Measurements from ENCODE around the gene ECHDC3. TPM values are rescaled to one million over a fixed set of nuclear protein-coding genes. Genes with fewer than 3 reads are reported as not detected.

ECHDC3 gene
- total and polyA plus RNA-seq, 2 of the 8 experiments (the other 6 are each of a cell fraction or from before 2014, with no cell fraction given) = 15.6 to 19.9 TPM

GRCh38 chr10:11789306-11789705 lies 47.1 kb downstream of the ECHDC3 start (continued):
- TF ChIP-seq CHD7 (IDR thresholded peaks at IDR 0.05; ENCODE audit: insufficient replicate concordance, low read length) (no peak), BCL11A (IDR thresholded peaks at IDR 0.05; ENCODE audit: low read depth in 2 of 2, low read length in 2 of 2) (no peak)

Data from H1 (cell line).